Calu3 (cell line): Measurements from ENCODE around the gene VWA8. TPM values are rescaled to one million over a fixed set of nuclear protein-coding genes. Genes with fewer than 3 reads are reported as not detected.
A peak's percentile ranks its signal among the peaks of the same experiment; 100 is the strongest.

Source experiments
- BruUV-seq: library from RNA; stranded (reverse); fragments of 400-500 nt; replicated peaks from 2 replicates; lab custom pipeline; 2021; lab: Mats Ljungman, UMichigan
- CTCF ChIA-PET: fragments of 300-600 bp; sonication (Branson Sonifier 250); formaldehyde crosslinking; loops from one replicate; lab custom pipeline; 2022; ENCODE audit warnings: antibody characterized with exemption; lab: Charles Lee
- DNase-seq: peaks from one replicate; pipeline ENCODE4 v3.0.0; 2022
- H3K27ac Mint-ChIP-seq: one replicate; pipeline ENCODE4 v1.8.0; 2022; ENCODE audit warnings: mixed read lengths; ENCODE audit not compliant: unreplicated experiment
- H3K27me3 Mint-ChIP-seq: one replicate; pipeline ENCODE4 v1.8.0; 2022; ENCODE audit warnings: mixed read lengths; ENCODE audit not compliant: unreplicated experiment
- H3K36me3 Mint-ChIP-seq: one replicate; pipeline ENCODE4 v1.8.0; 2022; ENCODE audit warnings: mild to moderate bottlenecking, moderate library complexity, mixed read lengths; ENCODE audit not compliant: insufficient read depth, unreplicated experiment
- H3K4me1 Mint-ChIP-seq: one replicate; pipeline ENCODE4 v1.8.0; 2022; ENCODE audit warnings: mild to moderate bottlenecking, low read depth, mixed read lengths; ENCODE audit not compliant: unreplicated experiment
- H3K4me3 Mint-ChIP-seq: one replicate; pipeline ENCODE4 v1.8.0; 2022; ENCODE audit warnings: mild to moderate bottlenecking, low read depth, moderate library complexity, mixed read lengths; ENCODE audit not compliant: unreplicated experiment
- H3K9me3 Mint-ChIP-seq: one replicate; pipeline ENCODE4 v1.8.0; 2022; ENCODE audit warnings: low read depth, mixed read lengths; ENCODE audit not compliant: unreplicated experiment
- intact Hi-C: fragments of 100-400 bp; cut with micrococcal nuclease; formaldehyde crosslinking; loops from one replicate; pipeline ENCODE4 v1.10.0; 2022; ENCODE audit not compliant: unreplicated experiment
- total RNA-seq: library from RNA; stranded (reverse); gene quantifications from 2 replicates; pipeline ENCODE4 v1.2.3, GENCODE V29; 2022
- TF ChIP-seq, protein P1 (sequence below): fragments of 200-600 bp; IDR thresholded peaks from one replicate; pipeline ENCODE4 v1.8.0; 2022; ENCODE audit warnings: antibody characterized with exemption; ENCODE audit not compliant: unreplicated experiment

Gene VWA8
- total RNA-seq, 1 experiment from 2014 or later: 15.2 TPM

DNA sequence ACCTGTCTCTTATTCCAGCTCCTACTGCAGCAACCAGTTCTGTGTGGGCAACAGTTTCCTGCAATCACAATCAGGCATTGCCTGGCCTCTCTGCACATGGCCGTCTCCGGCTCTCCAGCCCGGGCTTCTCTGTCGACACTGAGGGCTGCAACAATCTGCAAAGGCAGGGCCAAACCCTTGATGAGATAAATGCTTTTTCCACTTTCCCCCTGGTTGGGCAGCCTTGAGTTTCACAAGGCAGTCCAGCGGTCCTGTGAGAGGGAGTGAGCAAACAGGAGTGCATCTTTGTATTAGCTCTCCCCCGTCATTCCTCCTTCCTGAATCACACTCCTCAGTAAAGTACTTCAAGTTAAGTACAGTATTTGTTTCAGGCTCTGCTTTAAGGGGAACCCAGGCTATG lies 40.7 kb upstream of the VWA8 start:
- H3K27ac Mint-ChIP-seq: no peak overlapping the region
- H3K36me3 Mint-ChIP-seq: no peaks in the 10 kb centered on the region
- peak; percentile 7 for DNase-seq
- H3K4me1 Mint-ChIP-seq: no peaks in the 10 kb centered on the region
- CTCF ChIA-PET: no interaction called here
- peaks cover 8% of the 10 kb centered on the region for H3K27me3 Mint-ChIP-seq
- intact Hi-C loops: no loop called here
- H3K4me3 Mint-ChIP-seq: peak overlapping the region; percentile 15
- BruUV-seq: no TSS peak
- TF ChIP-seq, protein P1, sequence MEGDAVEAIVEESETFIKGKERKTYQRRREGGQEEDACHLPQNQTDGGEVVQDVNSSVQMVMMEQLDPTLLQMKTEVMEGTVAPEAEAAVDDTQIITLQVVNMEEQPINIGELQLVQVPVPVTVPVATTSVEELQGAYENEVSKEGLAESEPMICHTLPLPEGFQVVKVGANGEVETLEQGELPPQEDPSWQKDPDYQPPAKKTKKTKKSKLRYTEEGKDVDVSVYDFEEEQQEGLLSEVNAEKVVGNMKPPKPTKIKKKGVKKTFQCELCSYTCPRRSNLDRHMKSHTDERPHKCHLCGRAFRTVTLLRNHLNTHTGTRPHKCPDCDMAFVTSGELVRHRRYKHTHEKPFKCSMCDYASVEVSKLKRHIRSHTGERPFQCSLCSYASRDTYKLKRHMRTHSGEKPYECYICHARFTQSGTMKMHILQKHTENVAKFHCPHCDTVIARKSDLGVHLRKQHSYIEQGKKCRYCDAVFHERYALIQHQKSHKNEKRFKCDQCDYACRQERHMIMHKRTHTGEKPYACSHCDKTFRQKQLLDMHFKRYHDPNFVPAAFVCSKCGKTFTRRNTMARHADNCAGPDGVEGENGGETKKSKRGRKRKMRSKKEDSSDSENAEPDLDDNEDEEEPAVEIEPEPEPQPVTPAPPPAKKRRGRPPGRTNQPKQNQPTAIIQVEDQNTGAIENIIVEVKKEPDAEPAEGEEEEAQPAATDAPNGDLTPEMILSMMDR: no peak
- no peaks in the 10 kb centered on the region for H3K9me3 Mint-ChIP-seq

DNA sequence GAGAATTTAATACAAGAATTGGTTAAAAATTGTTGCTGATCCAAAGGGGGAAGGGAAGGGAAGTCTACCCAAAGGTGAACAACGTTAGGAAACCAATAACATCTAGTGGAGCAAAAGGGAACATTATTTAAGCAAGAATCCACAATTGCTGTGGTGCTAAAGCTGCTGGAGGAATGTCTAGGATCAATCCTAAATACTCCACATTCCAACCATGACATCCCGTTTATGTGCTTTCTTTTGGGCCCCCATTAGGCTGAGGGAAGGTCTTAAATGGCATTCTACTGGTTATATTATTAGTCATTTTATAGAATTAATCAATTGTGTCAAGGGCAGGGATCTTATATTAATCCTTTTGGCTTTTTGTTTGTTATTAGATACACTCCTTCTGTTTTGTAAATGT lies 39.9 kb upstream of the VWA8 start:
- intact Hi-C loops: no loop called here

DNA sequence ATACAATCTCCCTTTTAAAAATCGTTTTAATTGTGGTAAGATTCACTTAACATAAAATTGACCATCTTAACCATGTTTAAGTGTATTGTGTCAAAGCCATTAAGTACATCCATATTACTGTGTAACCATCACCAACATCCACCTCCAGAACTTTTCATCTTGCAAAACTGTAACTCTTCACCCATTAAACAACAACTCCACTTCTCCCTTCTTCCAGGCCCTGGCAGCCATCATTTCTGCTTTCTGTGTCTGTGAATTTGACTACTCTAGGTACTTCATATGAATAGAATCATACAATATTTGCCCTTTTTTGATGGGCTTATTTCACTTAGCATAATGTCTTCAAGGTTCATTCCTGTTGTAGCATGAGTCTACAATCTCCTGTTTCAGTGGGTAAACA lies 36.5 kb upstream of the VWA8 start:
- no peak overlapping the region for H3K27ac Mint-ChIP-seq
- intact Hi-C loops: no loop called here
- TF ChIP-seq, protein P1: no peak
- H3K4me3 Mint-ChIP-seq: no peak overlapping the region
- H3K36me3 Mint-ChIP-seq: no peaks in the 10 kb centered on the region
- BruUV-seq: no TSS peak
- no peak for DNase-seq
- no peaks in the 10 kb centered on the region for H3K27me3 Mint-ChIP-seq
- H3K4me1 Mint-ChIP-seq: peaks cover 2% of the 10 kb centered on the region
- H3K9me3 Mint-ChIP-seq: no peaks in the 10 kb centered on the region
- CTCF ChIA-PET: no interaction called here

More for the DNA sequence above, 39.9 kb upstream of the VWA8 start:
- Mint-ChIP-seq H3K4me3 (no peak overlapping the region), H3K36me3 (no peaks in the 10 kb centered on the region), H3K4me1 (no peaks in the 10 kb centered on the region), H3K27ac (no peak overlapping the region), H3K27me3 (peaks cover 8% of the 10 kb centered on the region), H3K9me3 (no peaks in the 10 kb centered on the region)
- BruUV-seq: no TSS peak
- CTCF ChIA-PET: no interaction called here
- TF ChIP-seq, protein P1: no peak
- no peak for DNase-seq

DNA sequence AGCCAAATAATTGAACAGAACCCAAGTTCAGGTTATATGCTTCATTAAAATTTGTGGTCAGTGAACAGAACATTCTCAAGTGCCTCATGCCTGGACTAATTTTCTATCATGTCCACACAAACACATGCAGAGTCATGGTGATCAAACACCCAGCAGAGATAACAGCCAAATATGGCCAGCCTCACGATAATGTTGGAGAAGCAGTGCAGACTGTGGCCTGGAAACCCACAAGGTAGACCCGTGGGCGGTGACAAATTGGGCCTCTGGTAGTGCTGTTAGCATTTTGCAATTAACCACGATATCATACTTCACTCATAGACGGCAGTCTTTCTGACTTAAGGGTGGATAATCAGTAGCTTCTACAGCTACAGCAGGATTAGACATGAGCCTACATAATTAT lies 35.0 kb upstream of the VWA8 start:
- no peaks in the 10 kb centered on the region for H3K36me3 Mint-ChIP-seq
- no peak overlapping the region for H3K4me3 Mint-ChIP-seq
- no TSS peak for BruUV-seq
- H3K27ac Mint-ChIP-seq: no peak overlapping the region
- intact Hi-C loops: no loop called here
- TF ChIP-seq, protein P1: no peak
- CTCF ChIA-PET: no interaction called here
- DNase-seq: no peak
- peaks cover 9% of the 10 kb centered on the region for H3K4me1 Mint-ChIP-seq
- no peaks in the 10 kb centered on the region for H3K9me3 Mint-ChIP-seq
- H3K27me3 Mint-ChIP-seq: no peaks in the 10 kb centered on the region

DNA sequence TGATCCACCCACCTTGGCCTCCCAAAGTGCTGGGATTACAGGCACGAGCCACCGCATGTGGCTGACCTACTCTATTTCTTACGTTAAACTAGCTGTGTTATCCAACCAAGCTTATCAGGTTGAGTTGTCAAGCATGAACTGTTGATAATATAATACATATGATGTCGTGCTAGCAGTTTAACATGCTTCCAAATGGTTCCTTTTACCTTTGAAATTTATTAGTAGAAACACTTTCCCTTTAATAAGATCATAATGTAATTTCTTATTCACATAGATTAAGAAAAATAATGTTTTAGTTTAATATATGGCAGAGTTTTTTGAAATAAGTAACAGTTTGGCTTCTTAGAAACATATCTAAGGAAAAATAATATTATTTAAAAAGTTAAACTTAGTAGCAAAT lies 34.4 kb upstream of the VWA8 start:
- no peaks in the 10 kb centered on the region for H3K27me3 Mint-ChIP-seq
- H3K4me1 Mint-ChIP-seq: peaks cover 9% of the 10 kb centered on the region
- TF ChIP-seq, protein P1: no peak
- no TSS peak for BruUV-seq
- intact Hi-C loops: no loop called here
- no peaks in the 10 kb centered on the region for H3K9me3 Mint-ChIP-seq
- H3K27ac Mint-ChIP-seq: no peak overlapping the region
- DNase-seq: no peak
- CTCF ChIA-PET: no interaction called here
- no peak overlapping the region for H3K4me3 Mint-ChIP-seq
- no peaks in the 10 kb centered on the region for H3K36me3 Mint-ChIP-seq
